Upper lobe of left lung (tissue), 6 donors: ENCODE measurements around the gene MAPKBP1. TPM values are rescaled to one million over a fixed set of nuclear protein-coding genes. Genes with fewer than 3 reads are reported as not detected.

Experiments
- ATAC-seq, 2 donors: fragments of 200-7000 bp; cut with Tn5 transposase; one replicate each; pipeline ENCODE4 v1.9.1; 2022; ENCODE audit warnings: mild to moderate bottlenecking in 2 of 2, moderate library complexity in 2 of 2; ENCODE audit not compliant: low FRiP score in 2 of 2
- DNase-seq, 2 donors: peaks; one replicate each; pipeline ENCODE4 v3.0.0-alpha.2; 2019 to 2020
- H3K27ac ChIP-seq, 4 donors: fragments of 200-600 bp; sonication (generic); one replicate each; pipeline ENCODE4 v1.5.1; 2016 to 2019
- H3K27me3 ChIP-seq, 4 donors: fragments of 200-600 bp; sonication (generic); one replicate each; pipeline ENCODE4 v1.5.1; 2017 to 2019
- H3K36me3 ChIP-seq, 4 donors: fragments of 200-600 bp; sonication (generic); one replicate each; pipeline ENCODE4 v1.5.1; 2016 to 2019
- H3K4me1 ChIP-seq, 4 donors: fragments of 200-600 bp; sonication (generic); one replicate each; pipeline ENCODE4 v1.5.1; 2018 to 2019
- H3K4me3 ChIP-seq, 4 donors: fragments of 200-600 bp; sonication (generic); one replicate each; pipeline ENCODE4 v1.5.1; 2017 to 2019; ENCODE audit warnings: mild to moderate bottlenecking in 2 of 4, moderate library complexity in 1 of 4
- H3K9me3 ChIP-seq, 4 donors: fragments of 200-600 bp; sonication (generic); one replicate each; pipeline ENCODE4 v1.5.1; 2018 to 2019
- CTCF ChIP-seq, 6 experiments: fragments of 450-650 bp in 4 of 6; fragments of 200-600 bp in 2 of 6; sonication (generic) in 2 of 6; IDR thresholded peaks; one replicate each; pipeline ENCODE4 v1.5.1; 2016 to 2019; ENCODE audit warnings: antibody characterized with exemption in 6 of 6
- EP300 ChIP-seq, 4 donors: sonication (generic); formaldehyde crosslinking; IDR thresholded peaks; one replicate each; pipeline ENCODE4 v1.5.1; 2017; ENCODE audit warnings: antibody characterized with exemption in 4 of 4, control low read depth in 2 of 4
- POLR2A ChIP-seq, 4 donors: fragments of 450-650 bp; IDR thresholded peaks; one replicate each; pipeline ENCODE4 v1.5.1; 2016 to 2017; ENCODE audit warnings: antibody characterized with exemption in 4 of 4, mild to moderate bottlenecking in 2 of 4
- POLR2AphosphoS5 ChIP-seq, 2 donors: sonication (generic); formaldehyde crosslinking; IDR thresholded peaks; one replicate each; pipeline ENCODE4 v1.5.1; 2017; ENCODE audit warnings: antibody characterized with exemption in 2 of 2
- WGBS, 2 donors: methylation state at CpG; one replicate each; pipeline ENCODE4 v1.1.5; 2017 to 2018; 5-methylcytosine and 5-hydroxymethylcytosine counted together
- total RNA-seq, 6 donors: library from RNA; depleted of rRNA in 4 of 6; stranded (reverse); fragments of >200 nt in 4 of 6; gene quantifications; one replicate each; pipeline versions ENCODE4 v1.1.0 to v1.2.1, GENCODE V29; 2016 to 2021
- donor health status: DM: no; HTN: no; CAD: no; lungs with moderate emphysema.
- donor health status: DM: no; HTN: yes; CAD: no; lungs with severe emphysema.

Gene MAPKBP1
- total RNA-seq, 6 donors from 2014 or later, result 12.8 to 83.8 (median 26.8) TPM

DNA sequence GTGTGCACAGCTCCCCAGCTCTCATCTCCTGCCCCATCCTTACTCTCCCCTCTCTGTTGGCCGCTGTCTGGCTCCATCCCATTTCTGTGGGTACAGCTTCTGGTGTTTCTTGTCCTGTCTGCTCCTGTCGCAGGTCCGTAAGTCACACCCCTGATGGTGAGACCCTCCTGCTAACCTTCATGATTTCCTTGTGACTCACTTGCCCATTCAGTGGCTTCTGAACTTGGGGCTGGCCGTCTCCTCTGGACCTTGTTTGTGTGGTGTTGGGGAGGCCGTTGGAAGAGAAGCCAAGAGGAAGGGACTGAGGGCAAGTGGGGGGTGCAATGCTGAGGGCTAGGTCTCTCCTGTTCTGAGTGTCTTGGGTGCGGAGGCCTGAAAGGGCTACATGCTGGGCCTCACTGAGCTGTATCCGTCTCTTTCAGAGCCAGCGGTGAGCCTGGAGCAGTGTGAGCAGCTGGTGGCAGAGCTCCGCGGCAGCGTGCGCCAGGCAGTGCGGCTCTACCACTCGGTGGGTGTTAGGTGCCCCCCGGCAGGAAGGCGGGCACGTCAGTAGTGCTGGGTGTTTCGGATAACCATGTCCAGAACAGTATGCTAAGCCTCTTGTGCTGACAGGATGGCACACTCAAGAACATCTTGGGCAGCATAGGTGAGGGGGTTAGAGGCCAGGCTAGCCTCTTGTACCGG lies 49.9 kb downstream of the MAPKBP1 start:
- no peaks in the 10 kb centered on the region for H3K27me3 ChIP-seq
- DNase-seq, result peak in 1 of 2 donors; percentile 54
- peaks cover 9 to 16% (median 14%) of the 10 kb centered on the region in 4 donors for H3K4me1 ChIP-seq
- H3K4me3 ChIP-seq, result no peak overlapping the region
- no peaks in the 10 kb centered on the region for H3K9me3 ChIP-seq
- H3K36me3 ChIP-seq, result peaks cover 0 to 60% (median 42%) of the 10 kb centered on the region in 4 donors
- TF ChIP-seq POLR2AphosphoS5 (IDR thresholded peaks at IDR 0.05), result no peak
- WGBS, 2 donors, result 93 to 96% methylated on average over 19 of the region's 19 CpGs
- no peak for ATAC-seq
- no peak overlapping the region for H3K27ac ChIP-seq

- H3K27me3 ChIP-seq, result no peaks in the 10 kb centered on the region
- H3K9me3 ChIP-seq, result no peaks in the 10 kb centered on the region
- ATAC-seq, result no peak
- H3K36me3 ChIP-seq, result peaks cover 0 to 51% (median 36%) of the 10 kb centered on the region in 4 donors
- 89 to 92% methylated on average over 3 to 10 of the region's 10 CpGs for WGBS, 2 donors
- peaks cover 14 to 25% (median 15%) of the 10 kb centered on the region in 4 donors for H3K4me1 ChIP-seq
- H3K4me3 ChIP-seq, result no peak overlapping the region
- TF ChIP-seq POLR2A (IDR thresholded peaks at IDR 0.05) (no peak), CTCF (IDR thresholded peaks at IDR 0.05) (no peak), POLR2AphosphoS5 (IDR thresholded peaks at IDR 0.05) (no peak), EP300 (IDR thresholded peaks at IDR 0.05) (no peak)
- DNase-seq, result peak in 1 of 2 donors; percentile 41
- no peak overlapping the region for H3K27ac ChIP-seq
Observed at GRCh38 chr15:41825145-41825544, 50.9 kb downstream of the MAPKBP1 start.

- H3K4me1 ChIP-seq, result peaks cover 14 to 30% (median 15%) of the 10 kb centered on the region in 4 donors
- H3K27me3 ChIP-seq, result no peaks in the 10 kb centered on the region
- no peak overlapping the region for H3K4me3 ChIP-seq
- no peaks in the 10 kb centered on the region for H3K9me3 ChIP-seq
- peaks cover 0 to 45% (median 33%) of the 10 kb centered on the region in 4 donors for H3K36me3 ChIP-seq
- no peak for ATAC-seq
- peak in 1 of 2 donors; percentile 34 for DNase-seq
- no peak overlapping the region for H3K27ac ChIP-seq
- 81 to 88% methylated on average over 13 of the region's 13 CpGs for WGBS, 2 donors
- TF ChIP-seq POLR2AphosphoS5 (IDR thresholded peaks at IDR 0.05), result no peak
- TF ChIP-seq POLR2A (IDR thresholded peaks at IDR 0.05), result no peak
- no peak for TF ChIP-seq EP300 (IDR thresholded peaks at IDR 0.05)
- no peak for TF ChIP-seq CTCF (IDR thresholded peaks at IDR 0.05)
Observed at GRCh38 chr15:41825572-41826535, 51.6 kb downstream of the MAPKBP1 start.

DNA sequence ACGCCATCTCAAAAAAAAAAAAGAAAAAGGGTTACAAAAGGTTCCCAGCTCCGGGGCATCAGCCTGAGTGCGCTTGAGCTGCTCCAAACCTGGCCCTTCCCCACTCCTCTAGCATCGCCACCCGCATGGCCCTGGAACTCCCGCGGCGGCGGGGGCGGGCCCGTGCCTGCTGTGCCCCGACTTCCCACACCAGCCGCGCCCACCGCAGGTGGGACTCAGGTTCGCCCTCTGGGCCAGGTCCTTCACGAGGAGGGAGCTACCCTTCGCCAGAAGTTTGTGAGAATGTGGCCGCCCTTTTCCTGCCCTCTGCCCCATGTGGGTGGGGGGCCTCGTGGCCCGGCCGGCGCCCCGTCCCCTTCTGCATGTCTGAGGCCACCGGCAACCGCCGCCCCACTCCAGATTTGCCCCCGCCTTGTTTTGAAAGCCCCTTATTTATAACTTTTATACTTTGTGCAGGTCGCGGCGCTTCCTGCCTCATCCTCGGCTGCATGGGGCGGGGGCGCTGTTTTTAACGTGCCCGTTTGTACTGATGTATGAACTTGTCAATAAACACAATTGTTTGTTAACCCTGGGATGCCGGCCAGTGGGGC lies 53.1 kb downstream of the MAPKBP1 start:
- DNase-seq (peak in 1 of 2 donors; percentile 88), ATAC-seq (no peak)
- H3K4me3 ChIP-seq, result peak overlapping the region; percentile 29 to 87 (median 76)
- H3K36me3 ChIP-seq, result peaks cover 0 to 39% (median 33%) of the 10 kb centered on the region in 4 donors
- no peaks in the 10 kb centered on the region for H3K27me3 ChIP-seq
- no peak for TF ChIP-seq CTCF (IDR thresholded peaks at IDR 0.05)
- TF ChIP-seq POLR2A (IDR thresholded peaks at IDR 0.05), result no peak
- no peak for TF ChIP-seq POLR2AphosphoS5 (IDR thresholded peaks at IDR 0.05)
- no peak for TF ChIP-seq EP300 (IDR thresholded peaks at IDR 0.05)
- peaks cover 15 to 40% (median 22%) of the 10 kb centered on the region in 4 donors for H3K4me1 ChIP-seq
- H3K27ac ChIP-seq, result peak overlapping the region in 3 of 4 donors; percentile 81 to 91 (median 85)
- 3 to 5% methylated on average over 29 to 32 of the region's 37 CpGs for WGBS, 2 donors
- H3K9me3 ChIP-seq, result no peaks in the 10 kb centered on the region
